H1 (cell line): ENCODE results near the gene GPR12. TPM values are rescaled to one million over a fixed set of nuclear protein-coding genes. Genes with fewer than 3 reads are reported as not detected.

Experiments
- CTCF ChIA-PET: fragments of 300-600 bp; sonication (Branson Sonifier 250); formaldehyde crosslinking; loops from one replicate; lab custom pipeline; 2021; ENCODE audit not compliant: partially characterized antibody; lab: Charles Lee
- POLR2A ChIA-PET: fragments of 300-600 bp; sonication (Branson Sonifier 250); formaldehyde crosslinking; loops from one replicate; lab custom pipeline; 2021; ENCODE audit warnings: inconsistent platforms; ENCODE audit not compliant: partially characterized antibody; lab: Charles Lee
- DNase-seq, 2 experiments: peaks; one replicate each; pipeline versions ENCODE4 v3.0.0 to v3.0.0-alpha.2; 2010 to 2022; ENCODE audit warnings: low spot score in 2 of 2, low read depth in 1 of 2, mixed read lengths in 1 of 2
- FAIRE-seq: peaks from 2 replicates; lab custom pipeline; 2011; peaks lifted over from hg19 to GRCh38; lab: Jason Lieb, UNC
- H2AFZ ChIP-seq: 2 replicates; pipeline ENCODE4 v1.8.1; 2012; ENCODE audit warnings: low read length, inconsistent platforms
- H2AK5ac ChIP-seq: 2 replicates; pipeline ENCODE4 v1.6.1; 2013; ENCODE audit warnings: low read depth, low read length
- H2BK120ac ChIP-seq: replicated peaks from 2 replicates; pipeline ENCODE3; 2013; ENCODE audit warnings: low read depth, low read length, inconsistent platforms
- H2BK12ac ChIP-seq: 2 replicates; pipeline ENCODE4 v1.6.1; 2013; ENCODE audit warnings: low read depth, low read length
- H2BK15ac ChIP-seq: 2 replicates; pipeline ENCODE4 v1.6.1; 2013; ENCODE audit warnings: low read length
- H2BK20ac ChIP-seq: 2 replicates; pipeline ENCODE4 v1.6.1; 2013; ENCODE audit warnings: low read length
- H2BK5ac ChIP-seq: 2 replicates; pipeline ENCODE4 v1.6.1; 2013; ENCODE audit warnings: low read depth, low read length
- H3K14ac ChIP-seq: 2 replicates; pipeline ENCODE4 v1.6.1; 2013; ENCODE audit warnings: inconsistent platforms; ENCODE audit not compliant: insufficient read length
- H3K18ac ChIP-seq: 2 replicates; pipeline ENCODE4 v1.6.1; 2013; ENCODE audit warnings: low read length; ENCODE audit errors: extremely low read depth
- H3K23ac ChIP-seq: 2 replicates; pipeline ENCODE4 v1.6.1; 2013; ENCODE audit warnings: inconsistent platforms; ENCODE audit not compliant: insufficient read length
- H3K23me2 ChIP-seq: 2 replicates; pipeline ENCODE4 v1.6.1; 2013; ENCODE audit warnings: low read depth, low read length
- H3K27ac ChIP-seq: 2 replicates; pipeline ENCODE4 v1.6.1; 2011; ENCODE audit warnings: low read depth, low read length, inconsistent platforms
- H3K27me3 ChIP-seq, 4 experiments: replicated peaks in 1 of 4; 1 replicate in 1 of 4; 2 replicates in 3 of 4; pipeline versions ENCODE4 v1.6.1 to v1.8.1; 2011 to 2013; ENCODE audit warnings: low read length in 3 of 4, mild to moderate bottlenecking in 3 of 4, inconsistent platforms in 2 of 4, mixed read lengths in 2 of 4, moderate library complexity in 1 of 4; ENCODE audit not compliant: control insufficient read depth in 3 of 4, insufficient read depth in 3 of 4; ENCODE audit errors: extremely low read depth in 1 of 4
- H3K36me3 ChIP-seq, 4 experiments: 2 replicates each; pipeline versions ENCODE4 v1.6.1 to v1.8.1; 2011 to 2013; ENCODE audit warnings: mild to moderate bottlenecking in 4 of 4, low read length in 3 of 4, moderate library complexity in 2 of 4, control low read depth in 1 of 4, inconsistent platforms in 1 of 4; ENCODE audit not compliant: insufficient read depth in 4 of 4, control insufficient read depth in 2 of 4
- H3K4ac ChIP-seq: replicated peaks from 2 replicates; pipeline ENCODE3; 2013; ENCODE audit warnings: low read length, low read depth, mixed read lengths, inconsistent platforms; ENCODE audit not compliant: insufficient read length
- H3K4me1 ChIP-seq, 4 experiments: replicated peaks in 1 of 4; 1 replicate in 1 of 4; 2 replicates in 3 of 4; pipeline versions ENCODE4 v1.6.1 to v1.8.1; 2011 to 2013; ENCODE audit warnings: low read length in 3 of 4, inconsistent platforms in 2 of 4, mixed read lengths in 1 of 4; ENCODE audit not compliant: insufficient read depth in 4 of 4, control insufficient read depth in 3 of 4
- H3K4me2 ChIP-seq, 2 experiments: 2 replicates each; pipeline versions ENCODE4 v1.6.1 to v1.8.1; 2011 to 2013; ENCODE audit warnings: low read depth in 2 of 2, low read length in 2 of 2, control low read depth in 1 of 2, inconsistent platforms in 1 of 2, mild to moderate bottlenecking in 1 of 2; ENCODE audit not compliant: insufficient read depth in 1 of 2
- H3K4me3 ChIP-seq, 4 experiments: fragments of 200-600, 300-600 bp in 1 of 4; sonication (generic), shearing (Covaris generic), sonication (Bioruptor Twin) in 1 of 4; 2 replicates each; pipeline versions ENCODE4 v1.5.1 to v1.8.1; 2011 to 2016; ENCODE audit warnings: low read length in 4 of 4, low read depth in 3 of 4, control low read depth in 2 of 4, inconsistent platforms in 2 of 4, mild to moderate bottlenecking in 2 of 4, mixed read lengths in 1 of 4, moderate library complexity in 1 of 4; ENCODE audit not compliant: insufficient read depth in 2 of 4; ENCODE audit errors: extremely low read depth in 1 of 4
- H3K56ac ChIP-seq: replicated peaks from 2 replicates; pipeline ENCODE3; 2013; ENCODE audit warnings: low read depth, mild to moderate bottlenecking, mixed read lengths, low read length, inconsistent platforms; ENCODE audit not compliant: insufficient read length
- H3K79me1 ChIP-seq: 2 replicates; pipeline ENCODE4 v1.6.1; 2013; ENCODE audit warnings: low read depth, low read length, control low read depth
- H3K79me2 ChIP-seq, 2 experiments: 2 replicates each; pipeline versions ENCODE4 v1.6.1 to v1.8.1; 2012 to 2013; ENCODE audit warnings: low read length in 2 of 2, mild to moderate bottlenecking in 2 of 2, inconsistent platforms in 1 of 2; ENCODE audit not compliant: insufficient read depth in 2 of 2, control insufficient read depth in 1 of 2
- H3K9ac ChIP-seq, 4 experiments: replicated peaks in 1 of 4; 1 replicate in 1 of 4; 2 replicates in 3 of 4; pipeline versions ENCODE4 v1.6.1 to v1.8.1; 2011 to 2013; ENCODE audit warnings: low read depth in 3 of 4, low read length in 3 of 4, control low read depth in 2 of 4, mild to moderate bottlenecking in 2 of 4, moderate library complexity in 2 of 4, inconsistent platforms in 1 of 4; ENCODE audit errors: extremely low read depth in 1 of 4
- H3K9me3 ChIP-seq, 2 experiments: 2 replicates each; pipeline versions ENCODE4 v1.6.1 to v1.8.1; 2012 to 2013; ENCODE audit warnings: mild to moderate bottlenecking in 2 of 2, moderate library complexity in 2 of 2, control low read depth in 1 of 2, inconsistent platforms in 1 of 2, low read depth in 1 of 2, low read length in 1 of 2, mixed read lengths in 1 of 2; ENCODE audit not compliant: insufficient read depth in 2 of 2
- H4K20me1 ChIP-seq, 2 experiments: replicated peaks in 1 of 2; 2 replicates each; pipeline versions ENCODE3 to v1.8.1; 2011 to 2013; ENCODE audit warnings: inconsistent platforms in 2 of 2, low read length in 2 of 2, mild to moderate bottlenecking in 1 of 2; ENCODE audit not compliant: insufficient read depth in 2 of 2, control insufficient read depth in 1 of 2
- H4K5ac ChIP-seq: 2 replicates; pipeline ENCODE4 v1.6.1; 2013; ENCODE audit warnings: low read length, low read depth, mixed read lengths, inconsistent platforms; ENCODE audit not compliant: insufficient read length
- H4K8ac ChIP-seq: 2 replicates; pipeline ENCODE4 v1.8.0; 2013; ENCODE audit warnings: mild to moderate bottlenecking, moderate library complexity, low read length, inconsistent platforms; ENCODE audit not compliant: insufficient read depth; ENCODE audit errors: extremely low read depth
- H4K91ac ChIP-seq: replicated peaks from 2 replicates; pipeline ENCODE3; 2013; ENCODE audit warnings: low read length, mixed read lengths, inconsistent platforms; ENCODE audit not compliant: insufficient read length
- KDM4A ChIP-seq: IDR thresholded peaks from one replicate; pipeline ENCODE4 v1.7.1; 2012; ENCODE audit warnings: low read depth, mild to moderate bottlenecking, moderate library complexity, low read length, inconsistent platforms; ENCODE audit not compliant: severe bottlenecking
- POLR2AphosphoS5 ChIP-seq: IDR thresholded peaks from 2 replicates; pipeline ENCODE4 v1.6.1; 2011; ENCODE audit warnings: low read depth, low read length
- TEAD4 ChIP-seq: IDR thresholded peaks from 2 replicates; pipeline ENCODE4 v1.6.1; 2012; ENCODE audit warnings: low read depth, low read length, inconsistent platforms, mixed read lengths
- WGBS, 2 experiments: shearing (Covaris generic) in 1 of 2; methylation state at CpG; one replicate each; pipeline versions ENCODE4 v1.1.6 to v1.1.7; 2013 to 2015; ENCODE audit warnings: low lambda C conversion rate in 2 of 2, mixed read lengths in 2 of 2, inconsistent platforms in 1 of 2, low coverage in 1 of 2, missing lambda C conversion rate in 1 of 2; ENCODE audit not compliant: insufficient replicate concordance in 2 of 2, insufficient coverage in 1 of 2, insufficient read length in 1 of 2; ENCODE audit errors: extremely low coverage in 1 of 2, missing lambda C conversion rate in 1 of 2; 5-methylcytosine and 5-hydroxymethylcytosine counted together
- polyA plus RNA-seq, 7 experiments: library from polyadenylated mRNA; depleted of rRNA in 3 of 7; stranded (reverse) in 5 of 7; unstranded in 2 of 7; fragments of >200 nt in 5 of 7; fragments of 200-250 nt in 2 of 7; gene quantifications; 1 replicate in 5 of 7; 2 replicates in 1 of 7; 4 replicates in 1 of 7; pipeline versions ENCODE4 v1.2.1 to v1.2.3, GENCODE V29; 2011 to 2013; ENCODE audit warnings: missing spikeins in 2 of 7, mixed read lengths in 2 of 7
- total RNA-seq: library from RNA; stranded (reverse); fragmentation: NEBNext Ultra II Directional; extraction: Animal tissue kit (Norgen Biotek cat#: 25700); gene quantifications from 2 replicates; pipeline ENCODE4 v1.2.1, GENCODE V29; 2021

Gene GPR12
- total and polyA plus RNA-seq, 2 of the 8 experiments (the other 6 are each of a cell fraction or from before 2014, with no cell fraction given) = 0.15 to 0.27 TPM

DNA sequence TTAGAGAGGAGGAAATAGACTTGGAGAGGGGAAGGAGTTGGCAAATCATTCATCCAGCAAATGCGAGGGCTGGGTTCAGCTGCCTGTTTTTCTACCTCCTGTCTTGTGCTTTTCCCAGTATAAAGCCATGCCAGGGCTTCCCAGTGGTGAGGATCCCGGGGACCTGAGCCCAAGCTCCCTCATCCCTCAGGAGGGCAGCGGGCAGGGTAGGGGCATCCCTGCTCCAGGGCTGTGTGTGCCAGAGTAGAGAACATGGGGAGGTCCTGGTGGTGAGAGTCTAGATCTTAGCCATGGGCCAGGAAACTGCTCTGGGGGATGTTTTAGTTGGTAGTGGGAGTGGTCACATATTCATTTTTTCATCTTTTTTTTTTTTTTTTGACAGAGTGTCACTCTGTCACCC is 43.6 kb downstream of the GPR12 start:
- CTCF ChIA-PET = interaction anchor here (0.6 to 5.8 kb wide), 2 partner anchors 11 to 59 kb away, joined by 3 to 38 read pairs; no protein-coding TSS in a partner anchor
- POLR2A ChIA-PET = no interaction called here
- H4K20me1 ChIP-seq = no peaks in the 10 kb centered on the region
- TF ChIP-seq TEAD4 (no peak), KDM4A (no peak), POLR2AphosphoS5 (no peak)

More for the DNA sequence above, 43.6 kb downstream of the GPR12 start:
- no peak for FAIRE-seq
- DNase-seq = no peak
- 0 out of 2 replicates have a peak, but pooled peaks cover 2% of the 10 kb centered on the region for H3K23me2 ChIP-seq
- H3K4me3 ChIP-seq = no peak overlapping the region
- H3K4me2 ChIP-seq = no peak overlapping the region
- H2BK15ac ChIP-seq = no peak overlapping the region
- H3K56ac ChIP-seq = no peak overlapping the region
- no peak overlapping the region for H2AK5ac ChIP-seq
- peaks cover 6 to 7% of the 10 kb centered on the region in 2 experiments; a peak in 2 of 4 replicates for H3K9me3 ChIP-seq
- H3K18ac ChIP-seq = no peak overlapping the region
- H3K4ac ChIP-seq = no peak overlapping the region
- no peaks in the 10 kb centered on the region for H3K27me3 ChIP-seq
- H3K23ac ChIP-seq = no peak overlapping the region
- no peak overlapping the region for H4K91ac ChIP-seq
- H2BK20ac ChIP-seq = no peak overlapping the region
- H3K14ac ChIP-seq = no peak overlapping the region
- H2BK120ac ChIP-seq = no peak overlapping the region
- no peaks in the 10 kb centered on the region for H3K79me1 ChIP-seq
- no peak overlapping the region for H4K5ac ChIP-seq
- WGBS, 2 experiments = 97% methylated on average over 3 of the region's 3 CpGs; no CpG with 5 or more reads in 1 of the 2 experiments
- no peak overlapping the region for H2AFZ ChIP-seq
- no peaks in the 10 kb centered on the region for H3K79me2 ChIP-seq
- H3K4me1 ChIP-seq = no peaks in the 10 kb centered on the region
- H2BK5ac ChIP-seq = no peak overlapping the region
- no peak overlapping the region for H2BK12ac ChIP-seq
- H3K36me3 ChIP-seq = no peaks in the 10 kb centered on the region
- no peak overlapping the region for H3K27ac ChIP-seq
- no peak overlapping the region for H4K8ac ChIP-seq
- no peak overlapping the region for H3K9ac ChIP-seq
